GM21529 (cell line): ENCODE data around the gene LLCFC1.

Experiments used
- ATAC-seq: cut with Tn5 transposase; IDR thresholded peaks from one replicate; pipeline ENCODE4 v1.9.1; 2021; ENCODE audit not compliant: unreplicated experiment

LLCFC1 gene

GRCh38 chr7:142910031-142910433 is 29.3 kb upstream of the LLCFC1 start:
- no peak for ATAC-seq

- ATAC-seq: no peak
These were observed 28.8 kb upstream of the LLCFC1 start for GRCh38 chr7:142910481-142910880.

- no peak for ATAC-seq
These were observed 26.2 kb upstream of the LLCFC1 start for GRCh38 chr7:142913051-142913450.

GRCh38 chr7:142913566-142913965 is 25.7 kb upstream of the LLCFC1 start:
- no peak for ATAC-seq

- no peak for ATAC-seq
These were observed 25.2 kb upstream of the LLCFC1 start for GRCh38 chr7:142914121-142914520.

GRCh38 chr7:142915315-142915714 is 24.0 kb upstream of the LLCFC1 start:
- no peak for ATAC-seq

- ATAC-seq: no peak
These were observed 22.8 kb upstream of the LLCFC1 start for GRCh38 chr7:142916508-142916907.

- no peak for ATAC-seq
These were observed 21.8 kb upstream of the LLCFC1 start for GRCh38 chr7:142917447-142917846.

GRCh38 chr7:142918901-142919300 is 20.4 kb upstream of the LLCFC1 start:
- ATAC-seq: no peak

GRCh38 chr7:142919656-142920055 is 19.6 kb upstream of the LLCFC1 start:
- no peak for ATAC-seq

GRCh38 chr7:142923391-142923790 is 15.9 kb upstream of the LLCFC1 start:
- ATAC-seq: no peak

- no peak for ATAC-seq
These were observed 13.9 kb upstream of the LLCFC1 start for GRCh38 chr7:142925413-142925812.

- no peak for ATAC-seq
These were observed 12.1 kb upstream of the LLCFC1 start for GRCh38 chr7:142927085-142927745.

- no peak for ATAC-seq
These were observed 11.3 kb upstream of the LLCFC1 start for GRCh38 chr7:142927949-142928348.

GRCh38 chr7:142930126-142930730 is 9.1 kb upstream of the LLCFC1 start:
- ATAC-seq: no peak

GRCh38 chr7:142932386-142933091 is 6.7 kb upstream of the LLCFC1 start:
- ATAC-seq: no peak

- no peak for ATAC-seq
These were observed 6.2 kb upstream of the LLCFC1 start for GRCh38 chr7:142933092-142933475.

- no peak for ATAC-seq
These were observed 5.7 kb upstream of the LLCFC1 start, which contains the start of gene TRPV5 for GRCh38 chr7:142933624-142934023. Gene TRPV5, minus strand, starts transcription at chr7:142933746. Its CDS starts 287 bp downstream, at chr7:142933459.

GRCh38 chr7:142934056-142934455 is 5.2 kb upstream of the LLCFC1 start:
- ATAC-seq: no peak

- ATAC-seq: no peak
These were observed 3.2 kb upstream of the LLCFC1 start for GRCh38 chr7:142935941-142936565.

- no peak for ATAC-seq
These were observed 673 bp upstream of the LLCFC1 start for GRCh38 chr7:142938611-142939010.
